B cell (primary cell): ENCODE data around the gene PSME2.

Experiments
- CTCF ChIP-seq: fragments of 200-600 bp; IDR thresholded peaks from one replicate; pipeline ENCODE4 v1.8.0; 2022; ENCODE audit warnings: antibody characterized with exemption, mild to moderate bottlenecking
- EZH2 ChIP-seq: IDR thresholded peaks from 2 replicates; pipeline ENCODE4 v1.6.1; 2012; ENCODE audit warnings: borderline replicate concordance, low read depth, mild to moderate bottlenecking, moderate library complexity, low read length; ENCODE audit not compliant: insufficient read depth, poor library complexity, severe bottlenecking

- no peak for TF ChIP-seq CTCF
- TF ChIP-seq EZH2, result no peak
Observed at GRCh38 chr14:24159777-24160498, 13.5 kb upstream of the PSME2 start.
